ENCODE measurements around the gene CD96.
A peak's percentile ranks its signal among the peaks of the same experiment; 100 is the strongest.

CD96 gene

DNA sequence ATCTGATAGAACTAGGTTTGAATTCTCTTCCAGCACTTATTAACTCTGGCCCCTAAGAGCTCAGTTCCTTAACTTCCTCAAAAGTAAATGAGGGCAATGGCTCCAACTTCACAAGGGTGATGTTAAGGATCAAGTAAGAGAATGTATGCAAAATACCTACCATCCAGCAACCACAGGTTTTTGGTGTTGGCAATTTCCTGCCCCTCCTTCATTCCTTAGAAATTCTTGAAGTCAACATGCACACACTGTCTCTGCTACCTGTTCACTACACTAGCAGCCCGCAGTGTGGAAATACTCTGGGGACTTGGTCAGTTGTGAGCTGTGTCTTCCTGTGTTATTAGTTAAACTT, 48.1 kb downstream of the CD96 start:
- no peak for TF ChIP-seq CTCF (IDR thresholded peaks at IDR 0.05; ENCODE audit: insufficient read depth, low read length, missing control alignments)
- DNase-seq (ENCODE audit: low read depth, low spot score), result no peak
- CTCF ChIA-PET, result interaction anchor here (0.6 to 6.1 kb wide), 7 partner anchors 8 to 126 kb away, joined by 3 to 20 read pairs (median 3); no protein-coding TSS in a partner anchor
- H3K4me3 ChIP-seq (ENCODE audit: low read depth, low read length), result no peak overlapping the region
- POLR2A ChIA-PET, result no interaction called here

GRCh38 chr3:111591555-111591954, 49.6 kb downstream of the CD96 start:
- H3K4me3 ChIP-seq (ENCODE audit: low read depth, low read length), result no peak overlapping the region
- ChIA-PET CTCF (interaction anchor here (0.7 to 1.2 kb wide), 5 partner anchors 13 to 125 kb away, joined by 3 to 7 read pairs (median 4); no protein-coding TSS in a partner anchor), POLR2A (interaction anchor here (0.6 kb wide), 1 partner anchor 27 kb away, joined by 4 read pairs; no protein-coding TSS in a partner anchor)
- TF ChIP-seq CTCF (IDR thresholded peaks at IDR 0.05; ENCODE audit: insufficient read depth, low read length, missing control alignments), result no peak
- DNase-seq (ENCODE audit: low read depth, low spot score), result no peak

GRCh38 chr3:111592143-111592542, 50.1 kb downstream of the CD96 start:
- no peak overlapping the region for H3K4me3 ChIP-seq (ENCODE audit: low read depth, low read length)
- no peak for DNase-seq (ENCODE audit: low read depth, low spot score)
- CTCF ChIA-PET, result interaction anchor here (0.7 to 1.2 kb wide), 4 partner anchors 14 to 124 kb away, joined by 3 to 7 read pairs (median 4); no protein-coding TSS in a partner anchor
- POLR2A ChIA-PET, result no interaction called here
- no peak for TF ChIP-seq CTCF (IDR thresholded peaks at IDR 0.05; ENCODE audit: insufficient read depth, low read length, missing control alignments)

- CTCF ChIA-PET, result interaction anchor here (0.8 to 3.2 kb wide), 6 partner anchors 10 to 124 kb away, joined by 3 to 15 read pairs (median 6); no protein-coding TSS in a partner anchor
- POLR2A ChIA-PET, result interaction anchor here (0.8 kb wide), 1 partner anchor 11 kb away, joined by 3 read pairs; no protein-coding TSS in a partner anchor
Measured at GRCh38 chr3:111592936-111593335, 50.9 kb downstream of the CD96 start.

GRCh38 chr3:111593666-111594065, 51.7 kb downstream of the CD96 start:
- no peak for TF ChIP-seq CTCF (IDR thresholded peaks at IDR 0.05; ENCODE audit: insufficient read depth, low read length, missing control alignments)
- CTCF ChIA-PET, result interaction anchor here (1.2 to 3.2 kb wide), 5 partner anchors 11 to 124 kb away, joined by 4 to 15 read pairs (median 7); no protein-coding TSS in a partner anchor
- H3K4me3 ChIP-seq (ENCODE audit: low read depth, low read length), result no peak overlapping the region
- POLR2A ChIA-PET, result interaction anchor here (0.8 to 1.1 kb wide), 3 partner anchors 22 to 267 kb away, joined by 3 read pairs; no protein-coding TSS in a partner anchor
- no peak for DNase-seq (ENCODE audit: low read depth, low spot score)

More at GRCh38 chr3:111592936-111593335, 50.9 kb downstream of the CD96 start:
- no peak for DNase-seq (ENCODE audit: low read depth, low spot score)
- no peak for TF ChIP-seq CTCF (IDR thresholded peaks at IDR 0.05; ENCODE audit: insufficient read depth, low read length, missing control alignments)
- H3K4me3 ChIP-seq (ENCODE audit: low read depth, low read length), result no peak overlapping the region

GRCh38 chr3:111594205-111594604, 52.2 kb downstream of the CD96 start:
- POLR2A ChIA-PET, result interaction anchor here (0.8 to 1.1 kb wide), 3 partner anchors 22 to 266 kb away, joined by 3 read pairs; no protein-coding TSS in a partner anchor

More at GRCh38 chr3:111594205-111594604, 52.2 kb downstream of the CD96 start:
- peak; percentile 47 for DNase-seq (ENCODE audit: low read depth, low spot score)
- TF ChIP-seq CTCF (IDR thresholded peaks at IDR 0.05; ENCODE audit: insufficient read depth, low read length, missing control alignments), result no peak
- H3K4me3 ChIP-seq (ENCODE audit: low read depth, low read length), result no peak overlapping the region
- CTCF ChIA-PET, result interaction anchor here (1.0 to 3.2 kb wide), 6 partner anchors 11 to 122 kb away, joined by 3 to 15 read pairs (median 6); no protein-coding TSS in a partner anchor
